GM10847 (cell line): Measurements from ENCODE around the gene KCNK5.

Source experiments
- POLR2A ChIP-seq: IDR thresholded peaks from 2 replicates; pipeline ENCODE4 v1.6.1; 2011; ENCODE audit not compliant: insufficient read length; ENCODE audit errors: extremely low read depth

KCNK5 gene

GRCh38 chr6:39195792-39196385 is 33.4 kb downstream of the KCNK5 start:
- TF ChIP-seq POLR2A = no peak

- TF ChIP-seq POLR2A = no peak
Measured at GRCh38 chr6:39194466-39194865, 34.8 kb downstream of the KCNK5 start.

DNA sequence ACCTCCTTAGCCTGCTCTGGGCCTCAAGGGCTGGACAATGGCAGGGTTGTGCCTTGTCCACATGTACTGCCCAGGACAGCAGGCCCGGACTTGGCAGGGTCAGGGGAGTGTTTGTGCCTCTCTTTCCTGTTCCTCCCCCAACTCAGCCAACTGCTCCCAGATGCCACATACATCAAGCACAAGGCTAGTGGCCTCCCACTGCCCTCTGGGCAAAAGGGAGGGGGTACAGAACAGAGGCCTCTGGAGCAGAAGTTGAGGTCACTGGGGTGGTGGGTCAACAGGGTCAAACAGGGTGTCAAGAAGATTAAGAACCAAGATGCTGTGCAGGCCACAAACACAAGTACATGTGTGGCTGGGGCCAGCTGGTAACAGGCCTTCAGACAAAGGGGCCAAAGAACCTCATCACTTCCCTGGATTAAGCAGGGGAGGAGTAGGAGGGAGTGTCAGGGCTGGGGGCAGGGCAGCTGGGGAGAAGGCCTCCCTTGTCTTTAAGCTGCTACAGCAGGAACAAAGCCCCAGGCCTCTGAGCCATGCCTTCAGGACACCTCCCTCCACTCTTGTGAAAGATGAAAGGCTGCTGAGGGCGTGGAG is 36.0 kb downstream of the KCNK5 start:
- no peak for TF ChIP-seq POLR2A

- TF ChIP-seq POLR2A = no peak
Measured at GRCh38 chr6:39192736-39193135, 36.5 kb downstream of the KCNK5 start.

GRCh38 chr6:39191236-39191930 is 37.9 kb downstream of the KCNK5 start:
- TF ChIP-seq POLR2A = no peak

DNA sequence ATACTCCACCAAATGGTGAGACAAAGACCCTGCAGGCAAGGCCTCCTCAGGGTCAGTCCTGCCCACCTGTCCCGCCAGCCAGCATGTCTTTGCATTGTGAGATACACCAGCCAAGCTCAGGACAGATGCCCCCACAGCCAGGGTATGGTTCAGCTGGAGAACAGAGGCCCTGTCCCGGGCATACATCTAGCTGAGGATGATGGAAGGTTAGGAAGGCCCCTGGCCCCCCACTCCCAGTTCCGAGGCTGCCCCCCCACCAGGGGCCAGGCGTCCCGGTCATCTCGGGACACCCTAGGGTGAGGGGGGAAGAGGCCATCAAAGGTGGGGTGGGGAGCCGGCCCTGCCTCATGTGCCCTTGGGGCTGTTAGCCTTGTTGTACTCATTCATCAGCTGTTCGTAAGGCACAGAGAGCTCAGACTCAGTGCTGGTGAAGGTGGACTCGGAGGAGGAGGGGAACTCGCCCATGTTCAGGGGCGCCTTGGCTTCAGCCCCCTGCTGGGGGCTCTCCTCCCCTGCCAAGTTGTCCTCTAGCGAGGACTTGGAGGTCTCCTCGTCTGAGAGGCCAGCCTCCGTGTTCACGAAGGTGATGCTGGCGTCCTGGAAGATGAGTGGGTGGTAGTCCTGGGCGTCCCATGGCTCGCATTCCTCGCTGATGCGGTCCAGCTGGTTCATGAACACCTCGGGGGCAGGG is 38.6 kb downstream of the KCNK5 start:
- no peak for TF ChIP-seq POLR2A

DNA sequence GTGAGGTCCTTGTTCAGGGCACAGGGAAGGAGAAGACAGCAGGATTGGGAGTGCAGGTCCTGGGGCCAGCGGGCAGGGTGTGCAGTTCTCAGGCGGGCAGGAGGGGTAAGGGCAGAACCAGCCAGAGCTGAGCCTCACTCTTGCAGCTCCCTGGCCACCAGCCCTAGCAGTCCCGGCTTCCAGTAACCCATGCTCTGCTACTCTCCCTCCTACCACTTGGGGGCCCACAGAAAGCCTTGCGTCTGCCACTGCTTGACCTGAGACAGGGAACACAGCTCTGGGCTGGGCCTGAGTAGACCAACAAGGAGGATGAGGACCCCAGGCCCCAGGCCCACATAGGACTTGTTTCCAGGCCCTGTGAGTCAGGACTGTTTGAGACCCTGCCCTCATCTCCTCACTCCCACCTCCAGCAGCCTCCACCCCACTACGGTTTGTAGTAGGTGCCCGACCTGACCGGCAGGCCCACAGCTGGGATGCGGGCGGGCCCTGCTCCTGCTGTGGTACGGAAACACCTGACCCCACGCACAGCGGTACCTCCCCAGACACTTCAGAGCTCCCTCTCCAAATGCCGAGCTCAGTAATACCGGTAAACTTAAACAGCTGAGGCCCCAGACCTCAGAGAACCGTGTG is 39.2 kb downstream of the KCNK5 start:
- no peak for TF ChIP-seq POLR2A

DNA sequence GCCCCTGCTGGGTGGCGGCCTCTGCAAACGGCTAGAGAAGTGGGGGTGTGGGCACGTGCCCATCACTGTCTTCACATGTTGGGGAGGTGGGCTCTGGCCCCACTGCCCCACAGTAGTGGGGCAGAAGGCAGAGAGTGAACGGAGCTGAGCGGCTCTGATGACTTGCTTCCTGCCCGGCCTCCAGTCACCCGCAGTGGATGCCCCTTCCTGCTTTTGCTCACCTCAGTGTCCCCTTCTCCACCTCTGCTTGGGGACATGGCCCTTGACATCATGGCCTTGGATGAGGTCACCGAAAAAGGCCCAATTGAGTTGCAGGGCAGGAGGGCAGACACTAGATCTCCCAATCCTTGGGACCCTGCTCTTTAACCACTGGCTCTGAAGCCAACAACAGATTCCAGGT is 40.1 kb downstream of the KCNK5 start:
- no peak for TF ChIP-seq POLR2A

DNA sequence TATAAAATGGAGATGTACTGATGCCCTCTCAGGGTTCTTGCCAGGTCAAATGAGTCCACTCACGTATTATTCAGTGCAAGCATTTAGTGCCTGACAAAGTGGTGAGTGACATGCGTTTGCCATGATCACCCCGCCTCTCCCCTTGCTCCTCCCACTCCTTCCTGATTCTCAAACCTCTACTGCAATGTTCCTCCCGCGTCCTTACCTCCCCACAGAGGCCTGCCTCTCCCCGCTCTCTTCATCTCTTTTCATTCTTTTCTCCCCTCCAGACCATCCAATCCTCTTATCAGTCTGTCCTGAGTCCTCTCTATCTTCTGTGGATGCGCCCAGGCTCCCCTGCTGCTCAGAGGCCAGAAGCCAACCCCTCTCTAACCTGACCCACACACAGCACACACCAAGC is 40.7 kb downstream of the KCNK5 start:
- no peak for TF ChIP-seq POLR2A

DNA sequence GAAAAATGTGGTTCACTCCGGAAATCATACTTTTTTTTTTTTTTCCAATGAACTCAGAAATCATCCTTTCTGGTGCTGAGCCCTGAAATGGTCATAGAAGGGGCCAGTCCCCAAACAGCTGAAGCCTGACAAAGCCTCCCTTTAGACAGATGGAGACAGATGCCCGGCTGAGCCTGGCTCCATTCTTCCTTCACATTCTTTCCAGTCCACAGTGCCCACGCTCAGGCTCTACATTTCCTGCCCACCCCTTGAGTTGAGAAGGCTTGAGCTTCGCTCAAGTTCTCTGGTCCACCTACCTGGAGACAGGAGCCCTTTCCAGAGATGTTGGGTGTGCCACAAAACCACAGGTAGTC is 41.2 kb downstream of the KCNK5 start:
- TF ChIP-seq POLR2A = no peak

DNA sequence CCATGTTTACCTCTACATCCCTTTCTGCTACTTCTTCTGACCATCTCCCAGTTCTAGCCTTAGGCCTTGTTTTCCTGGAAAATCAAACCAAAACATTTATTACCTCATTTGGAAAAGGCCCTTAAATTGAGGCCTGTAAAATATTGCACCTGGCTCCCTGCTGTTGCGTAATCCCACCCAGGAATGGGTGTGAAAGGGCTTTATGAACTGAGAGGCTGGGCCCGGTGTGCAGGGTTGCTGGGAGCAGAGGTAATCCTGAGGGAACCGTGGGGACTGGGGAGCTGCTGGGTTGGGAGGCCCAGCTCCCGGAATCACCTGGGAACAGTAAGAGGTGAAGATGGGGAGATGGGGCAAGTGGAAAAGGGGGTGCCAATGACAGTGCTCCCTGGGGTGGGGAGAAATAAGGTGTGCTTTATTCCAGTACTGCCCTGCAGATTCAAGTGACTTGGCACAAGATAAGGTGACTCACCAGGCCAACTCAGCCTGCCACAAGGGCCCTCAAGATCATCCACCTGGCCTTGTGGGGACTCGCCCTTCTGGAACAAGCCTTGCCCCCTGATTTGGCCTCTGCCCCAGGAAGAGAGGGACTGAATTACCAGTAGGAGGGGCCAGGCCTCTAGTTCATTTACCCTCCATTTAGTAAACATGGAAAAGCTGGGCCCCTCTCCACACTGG is 44.2 kb downstream of the KCNK5 start:
- TF ChIP-seq POLR2A = no peak

GRCh38 chr6:39182604-39183003 is 46.7 kb downstream of the KCNK5 start:
- no peak for TF ChIP-seq POLR2A

- no peak for TF ChIP-seq POLR2A
Measured at GRCh38 chr6:39181826-39182225, 47.4 kb downstream of the KCNK5 start.

DNA sequence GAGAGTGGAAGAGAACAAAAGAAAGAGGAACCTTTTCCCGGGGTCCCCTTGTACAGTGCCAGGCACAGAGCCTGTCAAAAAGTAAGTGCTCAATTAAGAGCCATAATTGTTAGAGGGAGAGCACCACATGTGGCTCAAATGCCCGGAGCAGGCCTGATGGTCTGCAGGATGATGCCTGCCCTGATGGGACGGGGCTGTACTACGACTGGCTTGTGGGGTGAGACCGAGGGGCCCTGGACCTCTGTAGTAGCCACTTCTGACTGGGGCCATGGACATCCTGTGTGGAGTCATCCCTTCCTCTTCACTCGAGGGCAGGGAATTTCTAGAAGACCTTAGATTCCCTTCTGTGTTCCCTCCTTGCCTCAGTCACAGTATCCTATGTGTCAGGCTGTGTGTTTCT is 47.9 kb downstream of the KCNK5 start:
- TF ChIP-seq POLR2A = no peak

- TF ChIP-seq POLR2A = no peak
Measured at GRCh38 chr6:39178804-39179203, 50.5 kb downstream of the KCNK5 start.
